ENCODE measurements around the gene HOMER2. TPM values are rescaled to one million over a fixed set of nuclear protein-coding genes. Genes with fewer than 3 reads are reported as not detected.
A peak's percentile ranks its signal among the peaks of the same experiment; 100 is the strongest.

Gene HOMER2
- total and polyA plus RNA-seq, 9 of the 15 experiments (the other 6 are each of a cell fraction or from before 2014, with no cell fraction given) = 0.13 to 0.47 (median 0.29) TPM; not detected in 1

GRCh38 chr15:82810061-82810889, 142.2 kb downstream of the HOMER2 start (continued):
- TF ChIP-seq CREB3 (tag; conservative IDR thresholded peaks at IDR 0.05; ENCODE audit: low read depth) (no peak), BRD9 (IDR thresholded peaks at IDR 0.05; ENCODE audit: low read depth, partially characterized antibody) (no peak), SOX6 (IDR thresholded peaks at IDR 0.05) (no peak), TEAD1 (CRISPR knock-in tag; IDR thresholded peaks at IDR 0.05) (no peak), ZNF318 (IDR thresholded peaks at IDR 0.05; ENCODE audit: borderline replicate concordance in 1 of 2, low read depth in 1 of 2) (no peak), PHF8 (IDR thresholded peaks at IDR 0.05; ENCODE audit: borderline replicate concordance, low read length) (peak; percentile 38; the same call in 1 of the 2 replicates), ETS1 (conservative IDR thresholded peaks at IDR 0.05; ENCODE audit: control insufficient read depth, low read depth, low read length) (peak; percentile 58), ZNF695 (CRISPR knock-in tag; IDR thresholded peaks at IDR 0.05) (no peak), ATF3 (IDR thresholded peaks at IDR 0.05) (no peak), ATF3 (CRISPR knock-in tag; conservative IDR thresholded peaks at IDR 0.05) (no peak), RAD51 (IDR thresholded peaks at IDR 0.05; ENCODE audit: borderline replicate concordance, low read depth) (no peak), ELF1 (tag; IDR thresholded peaks at IDR 0.05) (peak; percentile 52; the same call in 1 of the 2 replicates), GTF2F1 (IDR thresholded peaks at IDR 0.05; ENCODE audit: low read depth, low read length) (no peak), SAFB (IDR thresholded peaks at IDR 0.05; ENCODE audit: borderline replicate concordance, low read depth, low read length) (peak; percentile 72; the same call in 1 of the 2 replicates), BCOR (IDR thresholded peaks at IDR 0.05) (no peak), ZNF212 (CRISPR knock-in tag; IDR thresholded peaks at IDR 0.05) (no peak)

Measured in K562 (cell line).